ENCODE measurements around the gene TMEM203. TPM values are rescaled to one million over a fixed set of nuclear protein-coding genes. Genes with fewer than 3 reads are reported as not detected.

Gene TMEM203
- total and polyA plus RNA-seq, 8 donors = 9.7 to 22.8 (median 13.7) TPM

- H3K36me3 ChIP-seq = no peaks in the 10 kb centered on the region
- WGBS, 2 donors = 0 to 1% methylated on average over 72 to 118 of the region's 118 CpGs
- intact Hi-C loops (cut with DNase I) = no loop called here
- H3K27me3 ChIP-seq = no peaks in the 10 kb centered on the region
- peak within 1 kb of the TSS; percentile 48 to 80 (median 60) for H3K4me3 ChIP-seq
- H3K27ac ChIP-seq = peak within 1 kb of the TSS; percentile 83 to 90 (median 85)
- peaks cover 12 to 33% (median 15%) of the 10 kb centered on the region in 3 donors for H3K4me1 ChIP-seq
- DNase-seq = peak; percentile 98 to 100 (median 100)
- no peak for TF ChIP-seq CTCF (IDR thresholded peaks at IDR 0.05)
- no peaks in the 10 kb centered on the region for H3K9me3 ChIP-seq
- peak; percentile 75 to 89 (median 80) for ATAC-seq
- FAIRE-seq = peak; percentile 20
Observed at GRCh38 chr9:137200311-137201204, 4.9 kb downstream of the TMEM203 start, which contains the start of gene TPRN. Gene TPRN (minus strand): TSS chr9:137200741. CDS start chr9:137200711, 30 bp downstream.

- DNase-seq (peak in 3 of 6 donors; percentile 45 to 89 (median 50)), FAIRE-seq (no peak), ATAC-seq (no peak)
- H3K4me1 ChIP-seq = peaks cover 14 to 36% (median 21%) of the 10 kb centered on the region in 3 donors
- H3K27ac ChIP-seq = peak overlapping the region; percentile 78 to 90 (median 83)
- H3K4me3 ChIP-seq = peak overlapping the region; percentile 48 to 80 (median 60)
- H3K27me3 ChIP-seq = no peaks in the 10 kb centered on the region
- intact Hi-C loops (cut with DNase I) = no loop called here
- TF ChIP-seq CTCF (IDR thresholded peaks at IDR 0.05) = no peak
- H3K9me3 ChIP-seq = no peaks in the 10 kb centered on the region
- 4 to 5% methylated on average over 29 to 51 of the region's 51 CpGs for WGBS, 2 donors
- no peaks in the 10 kb centered on the region for H3K36me3 ChIP-seq
Observed at GRCh38 chr9:137199411-137200121, 5.9 kb downstream of the TMEM203 start.

- Histone ChIP-seq H3K4me3 (peak overlapping the region; percentile 48 to 80 (median 60)), H3K36me3 (no peaks in the 10 kb centered on the region), H3K27me3 (no peaks in the 10 kb centered on the region), H3K9me3 (no peaks in the 10 kb centered on the region), H3K27ac (peak overlapping the region; percentile 78 to 90 (median 83)), H3K4me1 (peaks cover 14 to 36% (median 21%) of the 10 kb centered on the region in 3 donors)
- WGBS, 2 donors = 17 to 23% methylated on average over 11 of the region's 11 CpGs
- intact Hi-C loops (cut with DNase I) = no loop called here
- TF ChIP-seq CTCF (IDR thresholded peaks at IDR 0.05) = no peak
- FAIRE-seq = no peak
- DNase-seq = peak in 4 of 6 donors; percentile 77 to 85 (median 81)
- ATAC-seq = peak; percentile 2 to 29 (median 11)
Observed at GRCh38 chr9:137198902-137199283, 6.6 kb downstream of the TMEM203 start.

GRCh38 chr9:137198051-137198901, 7.2 kb downstream of the TMEM203 start:
- peaks cover 13 to 35% (median 27%) of the 10 kb centered on the region in 3 donors for H3K4me1 ChIP-seq
- FAIRE-seq (no peak), ATAC-seq (peak; percentile 35 to 59 (median 51)), DNase-seq (peak in 5 of 6 donors; percentile 86 to 96 (median 91))
- TF ChIP-seq CTCF (IDR thresholded peaks at IDR 0.05) = no peak
- WGBS, 2 donors = 17 to 20% methylated on average over 19 of the region's 19 CpGs
- no peaks in the 10 kb centered on the region for H3K9me3 ChIP-seq
- H3K27ac ChIP-seq = peak overlapping the region; percentile 78 to 90 (median 83)
- H3K27me3 ChIP-seq = no peaks in the 10 kb centered on the region
- intact Hi-C loops (cut with DNase I) = no loop called here
- no peaks in the 10 kb centered on the region for H3K36me3 ChIP-seq
- peak overlapping the region; percentile 48 to 80 (median 60) for H3K4me3 ChIP-seq
